HUDEP-2 (cell line): ENCODE results near the gene OR4F15.

ENCODE experiments used
- DNase-seq, 76 experiments: peaks; one replicate each; lab custom pipeline; 2025; ENCODE audit not compliant: unreplicated experiment in 76 of 76; lab: John Stamatoyannopoulos, UW

Gene OR4F15

GRCh38 chr15:101803676-101804075 lies 8.3 kb upstream of the OR4F15 start:
- DNase-seq: no peak

- DNase-seq: no peak
These were observed 7.6 kb upstream of the OR4F15 start for GRCh38 chr15:101804375-101804774.

GRCh38 chr15:101804941-101805340 lies 7.1 kb upstream of the OR4F15 start:
- DNase-seq: no peak

- DNase-seq: no peak
These were observed 6.2 kb upstream of the OR4F15 start for GRCh38 chr15:101805605-101806345.

GRCh38 chr15:101807345-101807945 lies 4.6 kb upstream of the OR4F15 start:
- no peak for DNase-seq

GRCh38 chr15:101808201-101808600 lies 3.8 kb upstream of the OR4F15 start:
- DNase-seq: no peak

- DNase-seq: no peak
These were observed 1.5 kb upstream of the OR4F15 start for GRCh38 chr15:101810456-101810855.

GRCh38 chr15:101810876-101811275 lies 1.1 kb upstream of the OR4F15 start:
- DNase-seq: peak in 4 of 76 experiments; percentile 2 to 22 (median 6)

GRCh38 chr15:101813803-101814534 lies 2.0 kb downstream of the OR4F15 start:
- no peak for DNase-seq

- DNase-seq: no peak
These were observed 8.8 kb downstream of the OR4F15 start for GRCh38 chr15:101820781-101821180.

GRCh38 chr15:101827257-101827656 lies 15.3 kb downstream of the OR4F15 start:
- DNase-seq: no peak

- no peak for DNase-seq
These were observed 16.8 kb downstream of the OR4F15 start for GRCh38 chr15:101828774-101829173.

- DNase-seq: no peak
These were observed 29.7 kb downstream of the OR4F15 start for GRCh38 chr15:101841656-101842055.

GRCh38 chr15:101844916-101845315 lies 32.9 kb downstream of the OR4F15 start:
- no peak for DNase-seq

- no peak for DNase-seq
These were observed 40.4 kb downstream of the OR4F15 start for GRCh38 chr15:101852356-101852755.
